ENCODE measurements around the gene ZNF684. TPM values are rescaled to one million over a fixed set of nuclear protein-coding genes. Genes with fewer than 3 reads are reported as not detected.

ZNF684 gene
- total and polyA plus RNA-seq, 9 of the 15 experiments (the other 6 are each of a cell fraction or from before 2014, with no cell fraction given), result 4.8 to 8.8 (median 5.5) TPM

DNA sequence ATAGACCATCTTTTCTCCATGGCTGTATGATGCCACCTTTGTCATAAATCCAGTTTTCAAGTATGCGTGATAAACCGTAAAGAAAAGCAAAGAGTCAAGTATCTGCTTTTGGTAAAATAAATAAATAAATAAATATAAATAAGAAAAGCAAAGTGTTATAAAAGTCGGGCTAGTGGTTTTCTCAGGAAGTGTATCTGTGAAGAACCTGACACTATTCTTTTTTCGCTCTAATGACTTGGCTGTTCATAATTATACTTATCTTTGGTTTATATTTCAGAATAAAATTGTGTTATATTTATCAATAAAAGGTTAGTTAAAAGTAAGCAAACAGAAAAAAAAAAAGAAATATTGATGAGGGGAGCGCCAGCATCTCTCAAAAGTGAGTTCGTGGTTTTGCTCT is 23.5 kb upstream of the ZNF684 start:
- FAIRE-seq (no peak), DNase-seq (ENCODE audit: extremely low read depth in 1 of 4, low spot score in 3 of 4) (no peak), ATAC-seq (no peak)
- H3K27me3 ChIP-seq (ENCODE audit: control insufficient read depth in 2 of 2, insufficient read depth in 2 of 2, low read length in 2 of 2), result peaks cover 0 to 13% of the 10 kb centered on the region in 2 experiments; a peak in 2 of 5 replicates
- no peaks in the 10 kb centered on the region for H3K79me2 ChIP-seq (ENCODE audit: control insufficient read depth, insufficient read depth, low read length)
- TF ChIP-seq MCM5 (IDR thresholded peaks at IDR 0.05; ENCODE audit: low read depth) (no peak), BCOR (IDR thresholded peaks at IDR 0.05) (no peak), TCFL5 (CRISPR knock-in tag; conservative IDR thresholded peaks at IDR 0.05) (no peak), TRIM24 (IDR thresholded peaks at IDR 0.05) (no peak), ZNF431 (CRISPR knock-in tag; IDR thresholded peaks at IDR 0.05) (no peak), SPI1 (IDR thresholded peaks at IDR 0.05; ENCODE audit: borderline replicate concordance, low read depth, low read length) (no peak)
- in situ Hi-C loops (cut with MboI), result no loop called here
- H3K27ac ChIP-seq (ENCODE audit: extremely low read depth, low read depth, low read length), result 0 out of 3 replicates have a peak overlapping the region, but pooled peaks have one; percentile 32
- CTCF ChIA-PET (ENCODE audit: low intra/inter-chr PET ratio), result no interaction called here
- H2AFZ ChIP-seq (ENCODE audit: low read depth, low read length), result peak overlapping the region; percentile 88
- no peaks in the 10 kb centered on the region for H4K20me1 ChIP-seq (replicated peaks; ENCODE audit: control insufficient read depth, insufficient read depth, low read length)
- 35% methylated on average over 6 of the region's 6 CpGs for WGBS (ENCODE audit: insufficient coverage, low coverage, missing lambda C conversion rate)
- H3K9ac ChIP-seq (ENCODE audit: insufficient read depth in 1 of 2, low read depth in 2 of 2, low read length in 2 of 2), result peak overlapping the region; percentile 62 to 81; a peak in 3 of 4 replicates
- H3K9me3 ChIP-seq (replicated peaks; ENCODE audit: control insufficient read depth, insufficient read depth, low read depth, low read length), result peaks cover 8% of the 10 kb centered on the region; the same call in 1 of the 2 replicates
- BruUV-seq (replicated peaks), result TSS peak; percentile 86
- no peaks in the 10 kb centered on the region for H3K9me1 ChIP-seq (ENCODE audit: control insufficient read depth, insufficient read depth, low read length)
- peaks cover 0 to 9% of the 10 kb centered on the region in 2 experiments; a peak in 2 of 5 replicates for H3K4me1 ChIP-seq (replicated peaks in 1 of 2; ENCODE audit: control insufficient read depth in 2 of 2, insufficient read depth in 2 of 2, low read length in 2 of 2)
- peak overlapping the region; percentile 39 for H3K4me3 ChIP-seq
- H3K36me3 ChIP-seq (ENCODE audit: control insufficient read depth, insufficient read depth, low read length), result no peaks in the 10 kb centered on the region
- POLR2A ChIA-PET, result interaction anchor here (0.6 to 1.5 kb wide), 5 partner anchors 11 to 161 kb away, joined by 3 to 4 read pairs (median 3); partner anchors contain the start of gene ZNF684
- peak overlapping the region; percentile 70 for H3K4me2 ChIP-seq (ENCODE audit: insufficient read depth, low read length)
- intact Hi-C loops (cut with micrococcal nuclease), result no loop called here

All from K562 (cell line).